SJCRH30 (cell line): ENCODE data around the gene ZMYND8. TPM values are rescaled to one million over a fixed set of nuclear protein-coding genes. Genes with fewer than 3 reads are reported as not detected.
"Not testable (repeated sequence)": the region's sequence is repeated elsewhere in the genome, so short reads cannot be mapped to it uniquely, and the experiment has no call there.

Source experiments
- DNase-seq, 2 experiments: peaks; one replicate each; pipeline ENCODE4 v3.0.0-alpha.2; 2015 to 2020
- H3K27ac ChIP-seq: fragments of 250-450 bp; sonication (Bioruptor Pico); 2 replicates; pipeline ENCODE4 v1.5.1; 2020; ENCODE audit warnings: mild to moderate bottlenecking, moderate library complexity
- H3K27me3 ChIP-seq: fragments of 250-450 bp; sonication (Bioruptor Pico); 2 replicates; pipeline ENCODE4 v1.5.1; 2020; ENCODE audit warnings: mild to moderate bottlenecking, moderate library complexity
- H3K36me3 ChIP-seq: fragments of 250-450 bp; sonication (Bioruptor Pico); 2 replicates; pipeline ENCODE4 v1.5.1; 2020; ENCODE audit warnings: mild to moderate bottlenecking, moderate library complexity
- H3K4me1 ChIP-seq: fragments of 250-450 bp; sonication (Bioruptor Pico); 2 replicates; pipeline ENCODE4 v1.5.1; 2020; ENCODE audit warnings: mild to moderate bottlenecking, moderate library complexity
- H3K4me3 ChIP-seq: fragments of 250-450 bp; sonication (Bioruptor Pico); 2 replicates; pipeline ENCODE4 v1.5.1; 2020; ENCODE audit warnings: mild to moderate bottlenecking, moderate library complexity
- H3K9me3 ChIP-seq: fragments of 250-450 bp; sonication (Bioruptor Pico); replicated peaks from 2 replicates; pipeline ENCODE4 v1.5.1; 2020; ENCODE audit warnings: mild to moderate bottlenecking, moderate library complexity
- total RNA-seq: library from RNA; depleted of rRNA; stranded (reverse); fragments of >200 nt; shearing (Covaris generic); gene quantifications from 2 replicates; pipeline ENCODE4 v1.2.3, GENCODE V29; 2014

Gene ZMYND8
- total RNA-seq, 1 experiment from 2014 or later = 45.8 TPM

DNA sequence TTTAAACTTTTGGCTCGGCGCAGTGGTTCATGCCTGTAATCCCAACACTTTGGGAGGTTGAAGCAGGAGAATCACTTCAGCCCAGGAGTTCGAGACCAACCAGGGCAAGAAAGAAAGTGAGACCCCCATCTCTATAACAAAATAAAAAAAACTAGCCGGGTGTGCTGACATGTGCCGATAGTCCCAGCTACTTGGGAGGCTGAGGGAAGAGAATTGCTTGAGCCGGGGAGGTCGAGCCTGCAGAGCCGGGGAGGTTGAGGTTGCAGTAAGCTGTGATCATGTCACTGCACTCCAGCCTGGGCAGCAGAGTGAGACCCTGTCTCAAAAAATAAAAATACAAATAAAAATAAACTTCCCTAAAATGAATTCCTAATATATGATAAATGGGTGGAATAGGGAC is 50.4 kb downstream of the ZMYND8 start:
- no peaks in the 10 kb centered on the region for H3K9me3 ChIP-seq
- no peaks in the 10 kb centered on the region for H3K27me3 ChIP-seq
- DNase-seq = no peak
- H3K36me3 ChIP-seq = peaks cover 82% of the 10 kb centered on the region
- no peak overlapping the region for H3K27ac ChIP-seq
- peaks cover 17% of the 10 kb centered on the region for H3K4me1 ChIP-seq
- no peak overlapping the region for H3K4me3 ChIP-seq

DNA sequence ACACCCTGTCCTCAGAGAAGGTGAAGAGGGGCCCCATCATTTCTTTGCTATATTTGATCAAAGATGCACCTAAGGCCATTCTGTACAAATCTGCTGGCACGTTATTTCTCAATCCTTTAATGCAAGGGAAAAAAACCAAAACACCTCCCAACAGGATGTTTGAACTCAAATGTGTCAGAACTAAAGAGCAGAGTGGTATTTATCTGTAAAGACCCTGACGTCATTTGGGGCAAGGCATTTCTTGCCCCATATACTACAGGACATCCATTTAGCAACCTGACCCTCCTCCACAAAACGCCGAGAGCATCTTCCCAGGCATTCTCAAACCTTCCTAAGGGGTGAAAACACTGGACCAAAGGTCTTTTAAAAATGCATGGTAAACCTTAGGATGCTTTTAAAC is 50.8 kb downstream of the ZMYND8 start:
- no peak overlapping the region for H3K4me3 ChIP-seq
- H3K36me3 ChIP-seq = peaks cover 81% of the 10 kb centered on the region
- DNase-seq = no peak
- no peaks in the 10 kb centered on the region for H3K27me3 ChIP-seq
- H3K9me3 ChIP-seq = no peaks in the 10 kb centered on the region
- H3K27ac ChIP-seq = no peak overlapping the region
- peaks cover 17% of the 10 kb centered on the region for H3K4me1 ChIP-seq

DNA sequence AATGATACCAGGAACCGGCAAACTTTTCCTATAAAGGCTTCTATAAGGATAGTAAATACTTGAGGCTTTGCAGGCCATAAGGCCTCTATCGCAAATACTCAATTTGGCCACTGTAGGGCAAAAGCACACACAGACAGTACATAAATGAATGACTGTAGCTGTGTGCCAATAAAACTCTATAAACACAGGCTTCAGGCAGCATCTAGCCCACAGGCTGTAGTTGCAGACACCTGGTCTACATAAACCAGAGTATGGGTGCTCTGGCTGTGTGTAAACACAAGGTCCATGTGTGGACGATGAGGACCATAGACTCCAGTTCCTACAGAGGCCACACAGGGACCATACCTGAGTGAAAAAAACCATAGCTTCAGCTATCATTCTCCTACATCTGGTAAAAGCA is 52.2 kb downstream of the ZMYND8 start:
- Histone ChIP-seq H3K4me1 (peaks cover 8% of the 10 kb centered on the region), H3K36me3 (peaks cover 79% of the 10 kb centered on the region), H3K9me3 (no peaks in the 10 kb centered on the region), H3K4me3 (no peak overlapping the region), H3K27me3 (no peaks in the 10 kb centered on the region), H3K27ac (no peak overlapping the region)
- no peak for DNase-seq

DNA sequence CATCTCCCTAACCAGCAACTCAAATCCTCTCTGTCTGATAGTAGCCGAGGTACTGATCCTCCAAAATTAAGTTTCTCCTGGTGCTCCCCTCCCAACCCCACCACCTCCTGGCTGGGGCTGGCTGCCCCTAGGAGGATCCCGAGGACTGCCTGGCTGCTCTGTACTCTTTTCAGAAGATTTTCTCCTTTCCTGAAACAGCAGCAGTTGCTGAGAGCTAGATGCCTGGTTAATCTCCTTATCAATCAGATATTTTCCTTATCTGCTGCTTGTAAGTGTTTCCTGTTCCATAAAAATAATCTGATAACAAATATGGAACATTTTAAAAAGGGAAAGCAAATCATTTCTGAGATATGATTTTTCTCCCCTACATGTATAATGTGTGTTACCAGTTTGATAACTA is 52.8 kb downstream of the ZMYND8 start:
- Histone ChIP-seq H3K4me3 (no peak overlapping the region), H3K27me3 (no peaks in the 10 kb centered on the region), H3K36me3 (peaks cover 83% of the 10 kb centered on the region), H3K27ac (no peak overlapping the region), H3K9me3 (no peaks in the 10 kb centered on the region), H3K4me1 (peaks cover 3% of the 10 kb centered on the region)
- DNase-seq = no peak

DNA sequence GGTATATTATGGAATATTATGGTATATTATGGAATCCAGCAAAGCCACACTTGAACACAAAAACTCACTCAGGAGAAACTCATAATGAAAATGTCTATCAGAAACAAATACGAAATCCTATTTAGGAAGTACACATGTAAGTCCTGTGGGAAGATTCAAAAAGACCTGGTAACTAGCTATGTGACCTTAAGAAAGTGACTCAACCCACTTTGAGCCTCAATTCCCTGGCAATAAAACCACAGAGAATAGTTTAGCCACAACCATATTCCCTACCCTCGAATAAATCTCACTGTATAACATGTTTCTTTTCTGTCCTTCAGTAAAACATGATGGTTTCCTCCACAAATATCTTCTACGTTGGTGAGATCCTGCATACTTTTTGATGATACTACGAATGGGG is 56.4 kb downstream of the ZMYND8 start:
- H3K27ac ChIP-seq = no peak overlapping the region
- H3K9me3 ChIP-seq = no peaks in the 10 kb centered on the region
- no peaks in the 10 kb centered on the region for H3K4me1 ChIP-seq
- no peak for DNase-seq
- no peaks in the 10 kb centered on the region for H3K27me3 ChIP-seq
- H3K36me3 ChIP-seq = peaks cover 78% of the 10 kb centered on the region
- H3K4me3 ChIP-seq = no peak overlapping the region

DNA sequence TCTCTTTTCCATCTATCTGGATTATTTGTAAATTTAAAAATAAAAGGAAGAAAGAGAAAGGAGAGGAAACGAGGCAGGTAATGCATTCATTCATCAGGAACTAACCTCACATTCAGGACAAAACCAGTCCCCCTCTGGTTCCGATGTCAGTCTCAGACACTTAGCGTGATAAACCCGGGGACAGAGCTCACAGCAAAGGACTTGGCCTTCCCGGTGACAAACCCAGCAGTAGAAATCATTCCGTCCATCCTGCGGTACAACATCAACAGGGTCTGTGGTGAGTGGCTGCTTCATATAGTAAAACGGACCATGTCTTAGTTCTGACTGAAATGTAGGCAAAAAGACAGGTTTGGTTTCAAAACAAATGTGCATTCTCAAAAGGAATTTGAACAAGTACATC is 57.9 kb downstream of the ZMYND8 start:
- Histone ChIP-seq H3K27ac (no peak overlapping the region), H3K27me3 (no peaks in the 10 kb centered on the region), H3K36me3 (peaks cover 75% of the 10 kb centered on the region), H3K9me3 (no peaks in the 10 kb centered on the region), H3K4me1 (no peaks in the 10 kb centered on the region), H3K4me3 (no peak overlapping the region)
- DNase-seq = no peak

DNA sequence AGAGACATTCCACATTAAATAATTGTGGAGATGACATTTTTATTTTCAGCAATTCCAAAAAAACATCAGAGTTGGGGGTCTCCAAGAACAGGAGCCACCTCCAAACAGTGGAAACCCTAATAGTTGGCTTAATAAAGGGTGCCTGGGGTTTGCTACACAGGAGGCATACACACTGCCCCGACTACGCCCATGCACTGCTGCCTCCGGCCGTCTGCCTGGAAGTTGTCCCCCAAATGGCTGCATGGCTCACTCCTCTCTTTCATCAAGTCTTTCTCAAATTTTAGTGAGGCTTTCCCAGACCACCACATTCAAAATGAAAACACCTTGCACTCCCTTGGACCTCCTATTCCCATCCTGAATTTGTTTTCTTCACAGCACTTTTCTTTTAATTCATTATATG is 58.8 kb downstream of the ZMYND8 start:
- Histone ChIP-seq H3K27ac (no peak overlapping the region), H3K9me3 (no peaks in the 10 kb centered on the region), H3K27me3 (no peaks in the 10 kb centered on the region), H3K36me3 (peaks cover 73% of the 10 kb centered on the region), H3K4me3 (no peak overlapping the region), H3K4me1 (no peaks in the 10 kb centered on the region)
- DNase-seq = no peak

DNA sequence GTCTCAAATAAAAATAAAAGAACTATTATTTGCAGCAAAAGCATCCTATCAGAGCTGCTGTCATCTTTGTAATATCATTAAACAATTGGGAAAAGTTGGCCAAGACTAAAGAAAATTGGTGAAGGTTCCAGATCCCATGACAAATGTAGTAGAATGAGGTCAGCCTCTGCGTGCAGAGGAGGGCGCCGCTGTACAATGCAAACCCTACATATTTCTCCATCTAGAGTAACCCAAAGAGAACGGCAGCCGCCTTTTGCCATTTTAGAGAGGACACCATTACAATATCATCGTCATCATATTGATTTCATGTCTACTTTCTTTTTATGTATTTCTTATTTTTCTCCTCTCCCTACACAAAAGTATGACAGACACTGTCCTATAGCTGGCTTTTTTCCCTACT is 59.5 kb downstream of the ZMYND8 start:
- no peaks in the 10 kb centered on the region for H3K27me3 ChIP-seq
- no peak overlapping the region for H3K27ac ChIP-seq
- H3K4me3 ChIP-seq = no peak overlapping the region
- no peaks in the 10 kb centered on the region for H3K4me1 ChIP-seq
- no peak for DNase-seq
- peaks cover 72% of the 10 kb centered on the region for H3K36me3 ChIP-seq
- H3K9me3 ChIP-seq = no peaks in the 10 kb centered on the region

DNA sequence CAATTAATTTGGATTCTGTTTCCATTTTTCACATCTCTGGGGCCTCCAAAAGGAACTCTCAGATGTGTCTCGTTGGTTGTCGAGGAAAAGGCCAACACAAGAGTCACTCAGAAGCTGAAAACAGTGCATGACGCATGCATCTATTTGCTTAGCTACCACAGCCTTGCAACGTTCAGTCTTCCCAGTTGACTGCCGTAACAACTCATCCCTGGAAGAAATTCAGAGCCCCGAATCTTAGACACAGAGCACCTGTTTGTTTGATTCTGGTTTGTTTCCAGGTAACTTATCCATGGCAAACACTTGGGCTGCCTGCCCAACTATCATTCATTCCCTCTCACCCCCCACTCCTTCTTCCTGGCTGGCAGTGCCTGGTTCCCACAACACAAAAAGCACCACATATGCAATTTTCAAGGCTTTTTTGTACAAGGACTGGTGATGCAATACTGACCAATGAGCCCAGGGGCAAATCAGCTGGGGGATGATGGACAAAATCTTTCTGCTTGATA is 60.5 kb downstream of the ZMYND8 start:
- no peaks in the 10 kb centered on the region for H3K27me3 ChIP-seq
- no peak overlapping the region for H3K27ac ChIP-seq
- no peak for DNase-seq
- H3K4me3 ChIP-seq = no peak overlapping the region
- no peaks in the 10 kb centered on the region for H3K9me3 ChIP-seq
- no peaks in the 10 kb centered on the region for H3K4me1 ChIP-seq
- H3K36me3 ChIP-seq = peaks cover 72% of the 10 kb centered on the region

DNA sequence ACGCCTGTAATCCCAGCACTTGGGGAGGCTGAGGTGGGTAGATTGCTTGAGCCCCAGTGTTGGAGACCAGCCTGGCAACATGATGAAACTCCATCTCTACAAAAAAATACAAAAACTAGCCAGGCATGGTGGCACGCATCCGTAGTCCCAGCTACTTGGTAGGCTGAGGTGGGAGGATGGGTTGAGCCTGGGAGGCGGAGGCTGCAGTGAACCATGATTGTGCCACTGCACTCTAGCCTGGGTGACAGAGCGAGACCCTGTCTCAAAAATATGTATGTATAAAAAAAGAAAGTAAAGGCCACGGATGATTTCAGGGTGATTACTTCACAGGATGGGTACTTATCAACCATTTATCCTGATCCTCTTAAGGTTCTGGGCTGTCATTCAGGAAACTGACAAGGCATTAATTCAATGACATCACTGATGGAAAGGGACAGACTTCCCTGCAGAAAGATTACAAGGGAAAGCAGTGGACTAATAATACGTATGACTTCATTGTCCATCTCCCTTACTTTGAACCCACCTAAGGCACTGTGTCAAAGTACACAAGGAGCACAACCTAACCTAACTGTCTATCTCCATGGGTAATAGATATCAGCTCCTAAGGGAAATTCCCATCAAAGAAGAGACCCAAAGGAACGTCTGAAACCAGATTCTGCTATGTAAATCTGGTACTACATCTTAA is 61.2 kb downstream of the ZMYND8 start:
- no peak for DNase-seq
- H3K36me3 ChIP-seq = peaks cover 73% of the 10 kb centered on the region
- H3K4me3 ChIP-seq = no peak overlapping the region
- H3K4me1 ChIP-seq = no peaks in the 10 kb centered on the region
- H3K27ac ChIP-seq = no peak overlapping the region
- no peaks in the 10 kb centered on the region for H3K9me3 ChIP-seq
- H3K27me3 ChIP-seq = no peaks in the 10 kb centered on the region

DNA sequence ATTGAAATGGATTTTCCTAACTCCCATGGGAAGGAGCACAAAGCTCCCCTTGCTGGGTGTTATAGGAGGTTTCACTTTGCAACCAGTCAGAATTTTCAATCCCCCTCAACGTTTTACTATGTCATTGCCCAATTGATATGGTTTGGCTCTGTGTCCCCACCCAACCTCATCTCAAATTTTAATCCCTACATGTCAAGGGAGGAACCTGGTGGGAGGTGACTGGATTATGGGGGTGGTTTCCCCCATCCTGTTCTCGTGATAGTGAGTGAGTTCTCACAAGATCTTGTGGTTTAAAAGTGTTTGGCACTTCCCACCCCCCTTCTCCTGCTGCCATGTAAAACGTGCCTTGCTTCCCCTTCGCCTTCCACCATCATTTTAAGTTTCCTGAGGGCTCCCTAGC is 62.9 kb downstream of the ZMYND8 start:
- no peak overlapping the region for H3K27ac ChIP-seq
- no peak overlapping the region for H3K4me3 ChIP-seq
- DNase-seq = no peak
- H3K9me3 ChIP-seq = no peaks in the 10 kb centered on the region
- H3K4me1 ChIP-seq = no peaks in the 10 kb centered on the region
- no peaks in the 10 kb centered on the region for H3K27me3 ChIP-seq
- H3K36me3 ChIP-seq = peaks cover 80% of the 10 kb centered on the region

DNA sequence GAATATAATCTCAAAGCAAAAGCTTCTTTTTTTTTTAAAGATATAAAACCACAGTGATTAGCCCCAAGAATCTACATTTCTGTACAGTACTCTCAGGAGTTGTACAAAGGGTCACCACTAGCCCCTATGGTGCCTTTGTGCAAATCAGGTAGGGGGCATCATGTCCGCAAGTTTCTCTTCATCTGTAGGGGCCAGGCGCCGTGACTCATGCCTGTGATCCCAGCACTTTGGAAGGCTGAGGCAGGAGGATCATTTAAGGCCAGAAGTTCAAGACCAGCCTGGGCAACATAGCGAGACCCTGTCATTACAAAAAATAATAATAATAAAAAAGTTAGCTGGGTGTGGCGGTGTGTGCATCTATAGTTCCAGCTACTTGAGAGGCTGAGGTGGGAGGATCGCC is 63.9 kb downstream of the ZMYND8 start:
- Histone ChIP-seq H3K27me3 (no peaks in the 10 kb centered on the region), H3K9me3 (no peaks in the 10 kb centered on the region), H3K36me3 (peaks cover 81% of the 10 kb centered on the region), H3K4me3 (no peak overlapping the region), H3K4me1 (no peaks in the 10 kb centered on the region), H3K27ac (no peak overlapping the region)
- DNase-seq = no peak

DNA sequence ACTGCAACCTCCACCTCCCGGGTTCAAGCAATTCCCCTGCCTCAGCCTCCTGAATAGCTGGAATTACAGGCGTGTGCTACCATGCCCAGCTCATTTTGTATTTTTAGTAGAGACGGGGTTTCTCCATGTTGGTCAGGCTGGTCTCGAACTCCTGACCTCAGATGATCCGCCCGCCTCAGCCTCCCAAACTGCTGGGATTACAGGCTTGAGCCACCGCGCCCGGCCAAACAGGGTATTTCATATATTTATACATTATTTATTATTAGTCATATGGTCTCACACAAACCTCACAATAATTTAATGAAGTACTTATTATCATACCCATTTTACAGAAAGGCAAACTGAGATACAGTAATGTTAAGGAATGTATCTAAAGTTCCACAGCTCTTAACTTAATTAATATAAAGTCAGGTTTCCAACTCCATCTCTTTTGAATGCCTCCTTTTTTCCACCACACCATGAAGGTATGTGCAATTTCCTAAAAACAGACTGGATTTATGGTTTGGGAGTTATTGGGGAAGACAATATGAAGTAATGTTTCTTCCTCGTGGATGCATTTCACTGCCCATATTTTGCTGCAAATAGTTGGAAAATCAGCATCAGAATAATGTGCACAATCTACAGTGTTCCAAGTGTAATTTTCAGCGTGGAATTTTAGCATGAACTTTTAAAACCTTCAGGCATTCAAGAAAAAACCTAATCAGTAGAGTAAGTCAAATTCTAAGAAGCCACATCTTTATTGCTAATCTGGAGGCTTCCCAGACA is 65.7 kb downstream of the ZMYND8 start:
- peaks cover 84% of the 10 kb centered on the region for H3K36me3 ChIP-seq
- no peaks in the 10 kb centered on the region for H3K9me3 ChIP-seq
- H3K4me1 ChIP-seq = no peaks in the 10 kb centered on the region
- H3K27ac ChIP-seq = no peak overlapping the region
- H3K4me3 ChIP-seq = no peak overlapping the region
- H3K27me3 ChIP-seq = no peaks in the 10 kb centered on the region
- DNase-seq = no peak

DNA sequence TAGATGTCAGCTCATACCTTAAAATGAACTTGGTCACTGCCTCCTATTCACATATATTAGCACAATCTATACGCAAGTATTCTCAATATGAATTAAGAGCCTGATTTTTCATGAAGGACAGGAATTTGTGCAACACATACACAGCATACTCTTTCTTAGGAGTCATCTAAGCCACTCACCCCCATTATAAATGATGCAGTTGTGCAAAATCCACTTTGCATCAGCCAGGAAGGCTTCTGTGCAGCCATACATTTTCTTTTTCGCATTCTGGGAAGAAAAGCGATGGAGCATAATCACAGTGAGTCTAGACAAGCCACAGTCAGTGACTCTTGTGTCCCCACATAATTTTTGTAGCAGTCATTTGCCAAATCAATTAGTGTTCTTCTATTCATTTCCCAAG is 66.5 kb downstream of the ZMYND8 start:
- H3K9me3 ChIP-seq = no peaks in the 10 kb centered on the region

DNA sequence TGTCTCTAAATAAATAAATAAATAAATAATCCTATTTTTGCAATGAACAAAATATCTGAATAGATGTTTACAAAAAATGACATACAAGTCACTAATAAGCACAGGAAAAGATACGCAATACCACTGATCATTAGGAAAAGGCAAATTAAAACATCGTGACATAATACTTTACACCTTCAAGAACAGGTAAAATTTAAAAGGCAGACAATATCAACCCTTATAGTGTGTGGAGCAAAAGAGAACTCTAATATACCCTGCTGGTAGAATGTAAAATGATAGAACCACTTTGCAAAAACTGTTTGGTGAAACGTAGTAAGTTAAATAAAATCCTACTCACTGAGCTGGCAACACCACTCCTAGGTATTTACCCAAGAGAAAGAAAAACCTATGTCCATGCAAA is 67.4 kb downstream of the ZMYND8 start:
- no peak for DNase-seq
- H3K27me3 ChIP-seq = no peaks in the 10 kb centered on the region
- no peaks in the 10 kb centered on the region for H3K4me1 ChIP-seq
- H3K36me3 ChIP-seq = peaks cover 83% of the 10 kb centered on the region
- no peak overlapping the region for H3K27ac ChIP-seq
- H3K9me3 ChIP-seq = no peaks in the 10 kb centered on the region
- no peak overlapping the region for H3K4me3 ChIP-seq

More for the DNA sequence above, 66.5 kb downstream of the ZMYND8 start:
- no peaks in the 10 kb centered on the region for H3K4me1 ChIP-seq
- no peak for DNase-seq
- H3K36me3 ChIP-seq = peaks cover 85% of the 10 kb centered on the region
- H3K27ac ChIP-seq = no peak overlapping the region
- H3K4me3 ChIP-seq = no peak overlapping the region
- no peaks in the 10 kb centered on the region for H3K27me3 ChIP-seq

DNA sequence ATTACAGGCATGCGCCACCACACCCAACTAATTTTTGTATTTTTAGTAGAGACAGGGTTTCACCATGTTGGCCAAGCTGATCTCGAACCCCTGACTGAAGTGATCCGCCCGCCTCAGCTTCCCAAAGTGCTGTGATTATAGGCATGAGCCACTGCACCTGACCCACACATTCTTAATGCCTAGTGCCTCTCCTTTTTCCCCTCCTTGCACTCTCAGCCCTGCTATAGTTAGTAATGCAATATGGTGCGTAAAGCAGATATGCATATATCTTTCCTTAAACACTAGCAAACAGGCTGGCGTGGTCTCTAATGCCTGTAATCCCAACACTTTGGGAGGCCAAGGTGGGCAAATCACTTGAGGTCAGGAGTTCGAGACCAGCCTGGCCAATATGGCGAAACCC is 68.0 kb downstream of the ZMYND8 start:
- H3K27me3 ChIP-seq, H3K27ac ChIP-seq, DNase-seq, H3K4me1 ChIP-seq, H3K9me3 ChIP-seq, H3K4me3 ChIP-seq: not testable (repeated sequence)
- peaks cover 84% of the 10 kb centered on the region for H3K36me3 ChIP-seq
